Gastroesophageal sphincter (tissue), 3 donors: ENCODE measurements around the gene CDC42.

Experiments
- CTCF ChIP-seq, 4 experiments: fragments of 200-600 bp in 2 of 4; fragments of 450-650 bp in 2 of 4; sonication (generic) in 1 of 4; IDR thresholded peaks; one replicate each; pipeline ENCODE4 v1.5.1; 2017 to 2019; ENCODE audit warnings: antibody characterized with exemption in 4 of 4, mild to moderate bottlenecking in 2 of 4, moderate library complexity in 2 of 4
- EP300 ChIP-seq: sonication (generic); formaldehyde crosslinking; IDR thresholded peaks from one replicate; pipeline ENCODE4 v1.6.1; 2017; ENCODE audit warnings: antibody characterized with exemption, mild to moderate bottlenecking
- POLR2A ChIP-seq, 2 donors: fragments of 450-650 bp; IDR thresholded peaks; one replicate each; pipeline ENCODE4 v1.6.1; 2017; ENCODE audit warnings: antibody characterized with exemption in 2 of 2, mild to moderate bottlenecking in 2 of 2, moderate library complexity in 1 of 2
- POLR2AphosphoS5 ChIP-seq: sonication (generic); formaldehyde crosslinking; IDR thresholded peaks from one replicate; pipeline ENCODE4 v1.6.1; 2017; ENCODE audit warnings: antibody characterized with exemption

DNA sequence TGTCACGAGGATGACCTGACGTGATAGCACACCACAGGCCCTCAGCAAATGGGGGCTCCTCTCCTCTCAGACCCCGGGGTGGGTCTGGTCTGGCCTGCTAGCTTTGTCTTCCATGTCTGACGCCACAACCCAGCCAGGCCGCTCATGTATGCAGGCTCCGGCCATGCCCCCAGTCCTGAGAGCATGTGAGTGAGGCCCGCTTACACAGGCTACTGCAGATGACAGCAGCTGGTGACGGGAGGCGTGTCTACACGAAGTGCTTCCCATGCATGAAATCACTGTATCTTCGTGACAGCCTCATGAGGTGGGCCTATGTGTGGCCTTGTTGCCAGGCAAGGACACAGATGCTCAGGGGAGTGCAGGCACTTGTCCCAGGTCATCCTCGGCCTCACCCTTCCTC lies 74.0 kb downstream of the CDC42 start:
- TF ChIP-seq POLR2AphosphoS5 (no peak), CTCF (IDR thresholded peaks at IDR 0.05) (no peak), POLR2A (IDR thresholded peaks at IDR 0.05) (no peak), EP300 (no peak)
